HG02840 (cell line): ENCODE results near the gene FHOD3.

ENCODE experiments used
- ATAC-seq: cut with Tn5 transposase; IDR thresholded peaks from one replicate; pipeline ENCODE4 v1.9.1; 2021; ENCODE audit warnings: mild to moderate bottlenecking, moderate library complexity, moderate number of reproducible peaks; ENCODE audit not compliant: unreplicated experiment, low FRiP score

FHOD3 gene

GRCh38 chr18:36578871-36579710, 281.6 kb downstream of the FHOD3 start:
- ATAC-seq = no peak

- no peak for ATAC-seq
Observed at GRCh38 chr18:36580266-36580665, 282.8 kb downstream of the FHOD3 start.

- no peak for ATAC-seq
Observed at GRCh38 chr18:36580874-36581750, 283.6 kb downstream of the FHOD3 start.

- ATAC-seq = no peak
Observed at GRCh38 chr18:36582988-36583745, 285.7 kb downstream of the FHOD3 start.

- no peak for ATAC-seq
Observed at GRCh38 chr18:36589857-36590543, 292.5 kb downstream of the FHOD3 start.

- no peak for ATAC-seq
Observed at GRCh38 chr18:36590621-36591580, 293.4 kb downstream of the FHOD3 start.

GRCh38 chr18:36592282-36592681, 294.8 kb downstream of the FHOD3 start:
- ATAC-seq = no peak

GRCh38 chr18:36593001-36593400, 295.5 kb downstream of the FHOD3 start:
- no peak for ATAC-seq

- ATAC-seq = no peak
Observed at GRCh38 chr18:36593641-36594040, 296.1 kb downstream of the FHOD3 start.

GRCh38 chr18:36594621-36595020, 297.1 kb downstream of the FHOD3 start:
- ATAC-seq = no peak

GRCh38 chr18:36595046-36595817, 297.7 kb downstream of the FHOD3 start:
- ATAC-seq = no peak

- no peak for ATAC-seq
Observed at GRCh38 chr18:36595818-36596215, 298.3 kb downstream of the FHOD3 start.

GRCh38 chr18:36597636-36598035, 300.1 kb downstream of the FHOD3 start:
- ATAC-seq = no peak

- ATAC-seq = no peak
Observed at GRCh38 chr18:36600548-36600947, 303.0 kb downstream of the FHOD3 start.

- no peak for ATAC-seq
Observed at GRCh38 chr18:36601316-36601715, 303.8 kb downstream of the FHOD3 start.

- no peak for ATAC-seq
Observed at GRCh38 chr18:36602071-36602470, 304.6 kb downstream of the FHOD3 start.

- ATAC-seq = no peak
Observed at GRCh38 chr18:36602620-36603019, 305.1 kb downstream of the FHOD3 start.

GRCh38 chr18:36608107-36608506, 310.6 kb downstream of the FHOD3 start:
- ATAC-seq = no peak
